Activated T-cell treated with anti-CD3 and anti-CD28 coated beads, Interleukin-2, amount 50 U/mL, for 1 hour (primary cell): ENCODE data around the gene ACAP2.
"Not testable (repeated sequence)": the region's sequence is repeated elsewhere in the genome, so short reads cannot be mapped to it uniquely, and the experiment has no call there.

Experiments used
- DNase-seq: peaks from one replicate; pipeline ENCODE4 v3.0.0-alpha.2; 2020

ACAP2 gene, protein sequence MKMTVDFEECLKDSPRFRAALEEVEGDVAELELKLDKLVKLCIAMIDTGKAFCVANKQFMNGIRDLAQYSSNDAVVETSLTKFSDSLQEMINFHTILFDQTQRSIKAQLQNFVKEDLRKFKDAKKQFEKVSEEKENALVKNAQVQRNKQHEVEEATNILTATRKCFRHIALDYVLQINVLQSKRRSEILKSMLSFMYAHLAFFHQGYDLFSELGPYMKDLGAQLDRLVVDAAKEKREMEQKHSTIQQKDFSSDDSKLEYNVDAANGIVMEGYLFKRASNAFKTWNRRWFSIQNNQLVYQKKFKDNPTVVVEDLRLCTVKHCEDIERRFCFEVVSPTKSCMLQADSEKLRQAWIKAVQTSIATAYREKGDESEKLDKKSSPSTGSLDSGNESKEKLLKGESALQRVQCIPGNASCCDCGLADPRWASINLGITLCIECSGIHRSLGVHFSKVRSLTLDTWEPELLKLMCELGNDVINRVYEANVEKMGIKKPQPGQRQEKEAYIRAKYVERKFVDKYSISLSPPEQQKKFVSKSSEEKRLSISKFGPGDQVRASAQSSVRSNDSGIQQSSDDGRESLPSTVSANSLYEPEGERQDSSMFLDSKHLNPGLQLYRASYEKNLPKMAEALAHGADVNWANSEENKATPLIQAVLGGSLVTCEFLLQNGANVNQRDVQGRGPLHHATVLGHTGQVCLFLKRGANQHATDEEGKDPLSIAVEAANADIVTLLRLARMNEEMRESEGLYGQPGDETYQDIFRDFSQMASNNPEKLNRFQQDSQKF

DNA sequence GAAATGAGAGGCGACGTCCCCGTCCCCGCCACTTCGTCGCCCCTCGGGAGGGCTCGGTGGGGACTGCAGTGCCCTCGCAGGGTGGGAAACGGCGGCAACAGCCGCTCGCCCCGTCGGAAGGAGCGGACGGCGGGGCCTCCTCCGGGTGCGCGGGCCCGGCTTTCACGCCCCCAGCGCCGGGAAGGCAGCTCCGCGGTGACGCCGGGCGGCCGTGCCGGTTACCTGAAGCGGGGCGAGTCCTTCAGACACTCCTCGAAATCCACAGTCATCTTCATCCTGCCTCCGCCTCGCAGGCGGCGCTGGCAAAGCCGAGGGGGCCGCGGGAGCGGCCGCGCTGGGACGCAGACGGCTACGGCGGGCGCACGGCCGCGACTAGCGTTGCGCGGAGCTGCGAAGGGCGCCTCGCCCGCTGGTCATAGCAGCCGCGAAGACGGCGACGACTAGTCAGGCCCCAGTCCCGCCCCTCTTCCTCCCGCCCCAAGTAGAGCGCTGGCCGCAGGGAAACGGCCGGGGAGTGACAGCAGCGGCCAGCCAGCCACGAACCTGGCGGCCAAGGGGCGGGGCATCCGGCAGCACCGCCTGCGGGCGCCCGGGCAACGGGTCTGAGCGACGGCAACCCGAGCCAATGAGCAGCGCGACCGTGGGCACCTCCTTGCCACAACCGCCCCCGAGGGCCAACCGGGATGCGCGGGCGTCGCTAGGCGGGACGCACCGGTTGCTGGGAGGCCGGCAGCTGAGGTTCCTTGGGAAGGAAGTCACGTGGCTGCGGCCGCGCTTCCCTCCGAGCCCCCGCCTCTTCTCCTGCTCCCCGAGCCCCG is at the start of gene ACAP2:
TSS of gene ACAP2 (minus strand) at position 448 of the 818 bp plus-strand sequence. CDS start at position 275, 173 bp downstream.
- DNase-seq: peak; percentile 100

DNA sequence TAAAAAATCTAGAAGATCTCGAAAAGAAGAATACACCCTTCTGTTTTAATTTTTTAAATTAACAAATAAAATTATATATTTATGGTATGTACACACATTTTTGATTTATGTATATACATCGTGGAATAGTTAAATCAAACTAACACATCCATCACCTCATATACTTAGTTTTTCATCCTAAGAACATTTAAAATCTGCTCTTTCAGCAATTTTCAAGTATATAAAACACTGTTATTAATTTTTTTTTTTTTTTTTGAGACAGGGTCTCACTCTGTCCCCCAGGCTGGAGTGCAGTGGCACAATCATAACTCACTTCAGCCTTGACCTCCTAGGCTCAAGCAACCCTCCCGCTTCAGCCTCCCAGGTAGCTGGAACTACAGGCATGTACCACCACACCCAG is 32.8 kb upstream of the ACAP2 start:
- DNase-seq: no peak

- not testable (repeated sequence) for DNase-seq
Measured at GRCh38 chr3:195475116-195475515, 32.3 kb upstream of the ACAP2 start.

GRCh38 chr3:195468841-195469240 is 26.0 kb upstream of the ACAP2 start:
- DNase-seq: no peak

- DNase-seq: no peak
Measured at GRCh38 chr3:195468391-195468776, 25.6 kb upstream of the ACAP2 start.

DNA sequence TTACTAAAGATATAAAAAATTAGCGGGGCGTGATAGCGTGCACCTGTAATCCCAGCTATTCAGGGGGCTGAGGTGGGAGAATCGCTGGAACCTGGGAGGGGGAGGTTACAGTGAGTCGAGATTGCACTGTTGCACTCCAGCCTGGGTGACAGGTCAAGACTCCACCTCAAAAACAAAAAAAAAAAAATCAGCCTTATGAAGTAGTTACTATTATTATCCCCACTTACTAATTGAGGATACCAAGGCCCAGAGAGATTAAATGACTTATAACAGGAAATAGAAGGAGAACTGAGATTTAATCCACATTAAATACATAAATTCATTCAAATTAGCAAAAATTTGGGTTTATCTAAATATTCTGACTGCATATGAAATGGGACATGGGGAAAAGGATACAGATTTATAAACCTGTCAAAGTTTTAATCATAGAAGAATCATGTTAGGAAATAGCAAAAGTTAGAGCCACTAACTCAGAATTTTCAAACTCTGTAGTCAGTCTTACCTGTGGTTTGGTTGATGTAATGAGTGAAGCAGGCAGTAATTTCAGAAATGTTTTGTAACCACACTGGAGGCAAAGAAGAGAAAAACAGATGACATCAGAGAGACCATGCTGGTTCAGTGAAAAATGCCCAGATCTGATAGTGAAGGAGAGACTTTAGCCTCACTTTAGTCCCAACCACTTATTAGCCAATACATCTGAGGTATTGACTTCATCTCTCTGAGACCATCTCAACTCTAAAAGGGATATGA is 25.0 kb upstream of the ACAP2 start:
- no peak for DNase-seq

GRCh38 chr3:195466251-195466650 is 23.4 kb upstream of the ACAP2 start:
- DNase-seq: no peak

GRCh38 chr3:195462922-195463321 is 20.1 kb upstream of the ACAP2 start:
- not testable (repeated sequence) for DNase-seq

GRCh38 chr3:195462308-195462610 is 19.4 kb upstream of the ACAP2 start:
- DNase-seq: no peak

GRCh38 chr3:195461594-195462307 is 18.9 kb upstream of the ACAP2 start:
- DNase-seq: no peak

DNA sequence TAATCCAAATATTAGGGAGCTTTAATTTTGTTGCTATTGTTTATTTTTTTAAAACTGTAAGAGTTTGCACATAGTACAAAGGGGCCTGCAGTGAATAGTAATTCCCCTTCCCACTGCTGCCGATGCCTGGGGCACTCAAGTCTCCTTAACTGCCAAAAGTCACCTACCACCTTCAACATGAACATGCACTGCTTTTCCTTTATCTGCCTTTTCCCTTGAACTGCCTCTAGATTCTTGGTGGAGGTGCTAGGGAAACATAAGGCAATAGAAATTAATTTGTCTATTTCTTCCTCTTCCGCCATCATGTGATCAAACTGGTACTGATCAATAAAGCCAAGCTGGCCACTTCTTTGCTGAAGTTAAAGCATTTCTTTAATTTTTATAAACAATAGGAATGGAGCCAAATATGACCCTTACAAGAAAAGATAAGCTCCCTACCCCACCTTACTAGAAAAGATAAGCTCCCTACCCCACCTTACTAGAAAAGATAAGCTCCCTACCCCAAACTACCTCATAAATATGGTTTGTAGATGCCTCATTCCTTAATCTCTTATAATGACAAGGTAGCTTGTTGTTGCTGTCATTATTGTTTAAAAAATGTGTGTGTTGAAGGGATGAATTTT is 17.4 kb upstream of the ACAP2 start:
- no peak for DNase-seq

DNA sequence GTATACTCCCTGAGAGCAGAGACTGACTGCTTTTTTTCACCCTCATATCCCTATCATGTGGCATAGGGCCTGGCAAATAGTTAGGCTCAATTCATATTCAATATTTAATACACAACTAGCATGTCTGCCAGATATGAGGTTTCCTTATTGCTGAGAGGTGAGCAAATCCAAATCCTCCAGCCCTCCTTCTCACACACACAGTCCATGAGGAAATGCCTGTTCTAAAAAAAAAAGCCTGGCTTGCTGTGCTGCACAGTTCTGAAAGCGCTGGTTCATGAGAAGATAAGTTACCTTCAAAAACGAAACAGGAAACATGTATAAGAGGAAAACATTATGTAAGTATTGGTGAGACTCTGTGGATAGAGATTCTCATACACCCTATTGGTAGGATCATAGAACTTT is 15.5 kb upstream of the ACAP2 start:
- no peak for DNase-seq

DNA sequence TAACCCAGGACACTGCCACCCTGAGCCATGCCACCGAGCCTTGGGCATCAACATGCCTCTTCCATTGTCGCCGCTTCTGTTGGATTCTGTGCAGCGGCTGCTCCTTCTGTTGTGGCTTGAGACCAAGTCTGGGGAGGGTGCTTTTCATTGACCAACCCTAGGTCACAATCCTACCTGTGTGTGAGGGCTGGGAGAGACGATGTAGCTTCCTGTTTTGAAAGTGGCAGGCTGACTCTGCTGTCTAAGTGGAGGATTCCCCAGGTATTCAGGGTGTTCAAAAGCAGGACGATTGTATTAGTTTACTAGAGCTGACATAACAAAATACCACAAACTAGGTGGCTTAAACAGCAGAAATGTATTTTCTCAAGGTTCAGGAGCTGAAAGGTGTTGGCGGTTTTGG is 13.0 kb upstream of the ACAP2 start:
- DNase-seq: no peak

GRCh38 chr3:195453236-195453635 is 10.4 kb upstream of the ACAP2 start:
- DNase-seq: no peak

DNA sequence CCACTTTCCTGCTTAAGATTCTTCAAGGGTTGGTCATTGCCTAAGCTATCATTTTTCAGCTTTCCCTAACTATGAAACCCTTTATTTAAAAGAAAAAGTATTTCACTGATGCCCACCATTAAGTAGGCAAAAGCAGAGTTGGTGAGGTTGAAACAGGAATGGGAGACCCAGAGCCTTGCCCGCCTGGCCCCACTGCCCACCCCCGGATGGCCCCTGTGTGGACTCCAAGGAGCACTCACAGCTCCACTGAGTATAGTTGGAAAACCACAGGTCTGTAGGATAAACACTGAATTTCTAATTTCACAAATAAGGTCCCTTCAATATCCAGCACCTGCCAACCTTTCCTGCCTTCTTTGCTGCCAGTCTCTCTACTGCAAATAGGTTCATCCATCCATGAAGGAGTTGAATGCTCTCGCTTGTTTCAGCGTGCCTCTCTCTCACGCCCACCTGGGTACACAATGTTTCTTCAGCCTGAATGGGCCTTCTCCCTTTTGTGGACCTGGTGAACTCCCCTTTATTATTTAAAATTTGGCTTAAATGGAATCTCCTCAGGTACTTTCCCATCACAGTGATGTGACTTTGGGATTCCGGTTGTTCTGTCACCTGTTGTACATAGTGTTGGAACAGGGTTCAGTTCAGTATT is 8.7 kb upstream of the ACAP2 start:
- no peak for DNase-seq

DNA sequence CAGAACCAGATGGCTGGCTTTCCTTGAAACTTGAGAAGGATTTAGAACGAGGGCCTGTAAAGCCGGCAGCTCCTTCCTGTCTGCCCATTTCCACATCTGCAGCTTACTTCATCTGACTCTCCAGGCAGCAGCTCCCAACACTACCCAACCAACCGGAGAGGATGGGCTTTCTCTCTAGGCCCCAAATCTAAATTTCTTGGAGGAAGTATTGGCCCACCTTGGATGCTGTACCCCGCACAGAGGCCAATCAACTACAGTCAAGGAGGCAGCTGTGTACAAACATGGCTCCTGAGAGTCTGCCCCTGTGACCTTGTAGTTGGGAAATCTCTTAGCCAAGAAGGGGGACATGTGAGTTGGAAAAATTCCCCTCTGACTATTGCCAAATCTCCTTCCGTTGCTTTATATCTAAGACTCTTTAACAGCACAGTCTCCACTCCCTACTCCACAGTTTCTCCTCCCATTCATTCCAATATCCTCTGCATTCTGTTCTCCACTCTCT is 8.0 kb upstream of the ACAP2 start:
- no peak for DNase-seq

GRCh38 chr3:195448205-195448875 is 5.5 kb upstream of the ACAP2 start:
- no peak for DNase-seq

DNA sequence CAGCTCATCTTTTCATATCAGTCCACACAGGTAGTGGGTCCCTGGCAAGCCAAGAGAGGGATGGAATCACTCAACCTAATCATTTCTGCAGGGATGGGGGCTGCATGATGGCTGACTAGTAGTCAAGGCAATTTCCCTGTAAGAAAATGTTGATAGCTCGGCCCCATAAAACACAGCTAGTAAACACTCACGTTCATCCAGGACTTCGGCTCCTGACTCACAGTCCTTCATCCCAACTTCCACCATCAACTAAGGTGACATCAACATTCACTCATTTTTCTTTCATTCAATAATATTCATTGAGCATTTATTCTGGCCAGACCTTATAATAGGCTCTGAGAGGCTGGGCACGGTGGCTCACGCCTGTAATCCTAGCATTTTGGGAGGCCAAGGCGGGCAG is 4.4 kb upstream of the ACAP2 start:
- no peak for DNase-seq

GRCh38 chr3:195446359-195446758 is 3.5 kb upstream of the ACAP2 start:
- no peak for DNase-seq

DNA sequence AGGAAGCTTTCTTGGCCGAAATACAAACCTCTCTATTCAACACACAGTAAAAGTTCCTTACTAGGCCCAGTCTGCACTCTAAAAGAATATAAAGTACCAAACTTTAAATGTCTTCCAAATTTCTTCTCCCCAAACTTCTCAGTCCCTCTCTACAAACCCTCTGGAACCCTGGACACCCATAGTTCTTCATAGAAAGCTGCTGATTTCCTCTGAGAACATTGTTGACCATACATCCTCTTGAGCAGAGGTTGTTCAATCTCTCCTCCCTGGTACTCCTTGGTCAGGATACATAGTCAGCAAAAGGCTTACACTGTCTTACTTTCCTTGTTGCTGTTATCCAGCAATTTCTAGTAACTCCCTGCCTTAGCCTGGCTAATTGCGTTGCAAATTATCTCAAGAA is 3.1 kb upstream of the ACAP2 start:
- DNase-seq: no peak
